22Rv1 (cell line): ENCODE data around the gene CDH22.

Source experiments
- CTCF ChIP-seq: fragments of 450-650 bp; IDR thresholded peaks from 2 replicates; pipeline ENCODE4 v1.5.1; 2017; ENCODE audit warnings: mild to moderate bottlenecking
- ZFX ChIP-seq: fragments of 450-650 bp; IDR thresholded peaks from 2 replicates; pipeline ENCODE4 v1.6.1; 2017; ENCODE audit warnings: antibody characterized with exemption, borderline replicate concordance

- no peak for TF ChIP-seq CTCF
- TF ChIP-seq ZFX = no peak
Measured at GRCh38 chr20:46216770-46217464, 91.4 kb downstream of the CDH22 start.
